Activated naive CD8-positive, alpha-beta T cell treated with anti-CD3 and anti-CD28 coated beads, Interleukin-2, amount 50 U/mL, for 24 hours (primary cell): Measurements from ENCODE around the gene ITGA11.
A peak's percentile ranks its signal among the peaks of the same experiment; 100 is the strongest.

Experiments used
- ATAC-seq: fragments of 150-1000 bp; cut with Tn5 transposase; one replicate; pipeline ENCODE4 v1.10.0; 2021
- DNase-seq: peaks from one replicate; pipeline ENCODE4 v3.0.0; 2021
- H3K27ac Mint-ChIP-seq: one replicate; pipeline ENCODE4 v1.8.0; 2021; ENCODE audit warnings: mild to moderate bottlenecking, mixed read lengths
- H3K27me3 Mint-ChIP-seq: one replicate; pipeline ENCODE4 v1.8.0; 2021; ENCODE audit warnings: mixed read lengths
- H3K36me3 Mint-ChIP-seq: one replicate; pipeline ENCODE4 v1.8.0; 2021; ENCODE audit warnings: low read depth, mixed read lengths
- H3K4me1 Mint-ChIP-seq: one replicate; pipeline ENCODE4 v1.8.0; 2021; ENCODE audit warnings: mixed read lengths
- H3K4me3 Mint-ChIP-seq: one replicate; pipeline ENCODE4 v1.8.0; 2021; ENCODE audit warnings: mild to moderate bottlenecking, moderate library complexity, mixed read lengths
- H3K9me3 Mint-ChIP-seq: one replicate; pipeline ENCODE4 v1.8.0; 2021; ENCODE audit warnings: mixed read lengths

The ITGA11 gene, protein sequence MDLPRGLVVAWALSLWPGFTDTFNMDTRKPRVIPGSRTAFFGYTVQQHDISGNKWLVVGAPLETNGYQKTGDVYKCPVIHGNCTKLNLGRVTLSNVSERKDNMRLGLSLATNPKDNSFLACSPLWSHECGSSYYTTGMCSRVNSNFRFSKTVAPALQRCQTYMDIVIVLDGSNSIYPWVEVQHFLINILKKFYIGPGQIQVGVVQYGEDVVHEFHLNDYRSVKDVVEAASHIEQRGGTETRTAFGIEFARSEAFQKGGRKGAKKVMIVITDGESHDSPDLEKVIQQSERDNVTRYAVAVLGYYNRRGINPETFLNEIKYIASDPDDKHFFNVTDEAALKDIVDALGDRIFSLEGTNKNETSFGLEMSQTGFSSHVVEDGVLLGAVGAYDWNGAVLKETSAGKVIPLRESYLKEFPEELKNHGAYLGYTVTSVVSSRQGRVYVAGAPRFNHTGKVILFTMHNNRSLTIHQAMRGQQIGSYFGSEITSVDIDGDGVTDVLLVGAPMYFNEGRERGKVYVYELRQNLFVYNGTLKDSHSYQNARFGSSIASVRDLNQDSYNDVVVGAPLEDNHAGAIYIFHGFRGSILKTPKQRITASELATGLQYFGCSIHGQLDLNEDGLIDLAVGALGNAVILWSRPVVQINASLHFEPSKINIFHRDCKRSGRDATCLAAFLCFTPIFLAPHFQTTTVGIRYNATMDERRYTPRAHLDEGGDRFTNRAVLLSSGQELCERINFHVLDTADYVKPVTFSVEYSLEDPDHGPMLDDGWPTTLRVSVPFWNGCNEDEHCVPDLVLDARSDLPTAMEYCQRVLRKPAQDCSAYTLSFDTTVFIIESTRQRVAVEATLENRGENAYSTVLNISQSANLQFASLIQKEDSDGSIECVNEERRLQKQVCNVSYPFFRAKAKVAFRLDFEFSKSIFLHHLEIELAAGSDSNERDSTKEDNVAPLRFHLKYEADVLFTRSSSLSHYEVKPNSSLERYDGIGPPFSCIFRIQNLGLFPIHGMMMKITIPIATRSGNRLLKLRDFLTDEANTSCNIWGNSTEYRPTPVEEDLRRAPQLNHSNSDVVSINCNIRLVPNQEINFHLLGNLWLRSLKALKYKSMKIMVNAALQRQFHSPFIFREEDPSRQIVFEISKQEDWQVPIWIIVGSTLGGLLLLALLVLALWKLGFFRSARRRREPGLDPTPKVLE

DNA sequence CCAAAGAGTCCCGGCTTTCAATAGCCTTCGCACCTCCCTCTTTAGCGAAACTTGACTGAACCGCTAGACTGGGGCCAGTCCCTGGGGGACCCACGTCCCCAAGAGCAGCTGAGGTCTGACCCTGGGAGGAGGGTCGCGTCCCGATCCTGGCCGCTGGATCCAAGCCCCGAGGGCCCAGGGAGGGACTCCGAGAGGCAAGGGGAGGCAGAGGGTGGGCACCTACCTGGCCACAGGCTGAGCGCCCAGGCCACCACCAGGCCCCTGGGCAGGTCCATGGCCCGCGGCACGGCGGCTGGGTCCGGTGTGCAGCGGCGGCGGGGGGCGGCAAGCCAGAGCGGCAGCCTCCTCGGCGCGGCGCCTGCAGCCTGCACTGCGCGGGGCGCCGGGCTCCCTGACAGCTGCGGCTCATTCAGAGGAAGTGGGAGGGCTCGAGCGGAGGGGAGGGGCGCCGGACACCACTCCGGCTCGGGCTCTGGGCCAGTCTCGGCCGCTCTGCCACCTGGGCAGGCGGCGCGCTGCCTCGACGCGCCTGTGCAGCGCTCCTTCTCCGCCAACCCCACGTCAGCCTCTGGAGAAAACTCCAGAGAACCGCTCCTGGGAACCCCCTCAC lies at the start of gene ITGA11:
ITGA11 (minus strand) TSS at position 372 of the 610 bp plus-strand sequence; CDS start at position 275, 97 bp downstream.
- ATAC-seq (peak; percentile 13), DNase-seq (no peak)
- Mint-ChIP-seq H3K27me3 (peaks cover 43% of the 10 kb centered on the region), H3K27ac (no peak within 1 kb of the TSS), H3K9me3 (no peaks in the 10 kb centered on the region), H3K36me3 (no peaks in the 10 kb centered on the region), H3K4me1 (peaks cover 3% of the 10 kb centered on the region), H3K4me3 (no peak within 1 kb of the TSS)

DNA sequence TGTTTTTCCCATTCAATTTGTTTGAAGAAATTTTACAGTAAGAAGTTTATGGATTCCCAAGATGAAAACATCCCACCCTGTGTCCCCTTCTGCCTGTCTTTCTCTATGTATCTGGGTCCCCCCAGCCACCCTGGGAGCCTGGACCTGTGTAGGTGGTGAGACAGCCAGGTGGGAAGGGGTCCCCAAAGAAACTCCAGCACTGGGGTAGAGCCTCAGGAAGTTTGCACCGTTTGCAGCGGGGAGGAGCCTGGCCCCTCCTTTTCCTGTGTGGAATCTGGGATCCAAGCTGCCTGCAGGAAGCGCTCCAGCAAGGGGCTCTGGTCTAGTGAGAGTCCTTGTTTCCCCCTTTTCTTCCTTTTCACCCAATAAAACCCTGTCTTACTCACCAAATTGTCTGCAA lies 49.4 kb upstream of the ITGA11 start:
- DNase-seq = no peak
- Mint-ChIP-seq H3K27me3 (peaks cover 12% of the 10 kb centered on the region), H3K36me3 (no peaks in the 10 kb centered on the region), H3K27ac (no peak overlapping the region), H3K4me1 (no peaks in the 10 kb centered on the region), H3K4me3 (no peak overlapping the region), H3K9me3 (no peaks in the 10 kb centered on the region)
- ATAC-seq = no peak

DNA sequence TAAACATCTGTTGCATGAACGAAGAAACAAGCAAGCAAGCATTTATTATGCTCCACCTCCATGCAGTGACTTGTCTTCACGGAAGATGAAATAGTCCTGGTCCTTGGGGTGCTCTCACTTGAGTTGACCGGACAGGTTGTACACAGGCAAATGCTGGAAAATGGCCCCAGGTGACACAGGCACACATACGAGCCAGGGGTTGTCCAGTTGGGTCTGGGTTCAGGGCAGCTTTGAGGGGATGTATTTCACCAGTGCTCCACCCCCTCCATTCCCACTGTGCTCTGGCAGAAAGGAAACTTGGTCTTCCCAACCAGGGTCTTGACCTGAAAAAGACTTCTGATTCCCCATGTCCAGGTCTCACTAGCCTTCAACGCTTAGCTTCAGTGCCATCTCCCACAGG lies 48.3 kb upstream of the ITGA11 start:
- Mint-ChIP-seq H3K36me3 (no peaks in the 10 kb centered on the region), H3K9me3 (no peaks in the 10 kb centered on the region), H3K27ac (no peak overlapping the region), H3K4me1 (no peaks in the 10 kb centered on the region), H3K4me3 (no peak overlapping the region), H3K27me3 (peaks cover 14% of the 10 kb centered on the region)
- ATAC-seq (no peak), DNase-seq (no peak)

DNA sequence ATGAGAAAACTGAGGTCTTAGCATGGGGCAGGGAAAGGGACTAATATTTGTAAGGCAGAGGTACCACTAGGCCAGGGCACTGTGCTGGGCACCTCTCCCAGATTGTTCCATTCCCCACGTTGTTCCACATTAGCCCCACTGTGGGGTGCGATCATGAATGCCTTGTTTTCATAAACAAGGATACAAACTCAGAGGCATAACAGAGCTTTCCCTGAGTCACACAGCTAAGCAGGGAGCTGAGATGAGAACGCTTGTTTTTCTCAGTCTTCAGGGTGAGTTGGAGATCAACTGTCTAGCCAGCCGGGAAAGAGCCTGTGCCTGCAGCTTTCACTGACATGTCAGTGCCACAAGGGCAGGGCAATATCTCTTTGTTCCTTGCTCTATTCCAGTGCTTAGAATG lies 47.9 kb upstream of the ITGA11 start:
- Mint-ChIP-seq H3K27ac (no peak overlapping the region), H3K4me3 (no peak overlapping the region), H3K9me3 (no peaks in the 10 kb centered on the region)

DNA sequence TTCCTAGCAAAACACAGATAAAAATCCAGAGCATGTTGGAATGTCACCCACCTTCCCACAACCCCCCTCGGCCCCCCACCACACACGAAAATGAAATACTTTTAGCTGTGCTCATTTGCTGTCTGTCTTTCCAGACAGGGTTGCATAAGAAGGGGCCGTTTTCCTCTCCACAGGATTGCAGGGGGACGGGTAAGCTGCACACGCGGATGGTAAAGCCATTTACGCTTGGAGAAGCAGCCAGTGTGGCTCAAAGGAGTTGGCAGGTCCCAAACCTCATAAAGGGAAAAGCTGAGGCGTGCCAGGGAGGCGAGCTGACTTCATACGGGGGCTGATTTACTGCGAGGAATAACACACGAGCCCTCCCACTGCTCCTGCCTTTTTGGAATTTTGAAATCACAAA lies 47.4 kb upstream of the ITGA11 start:
- Mint-ChIP-seq H3K27me3 (peaks cover 17% of the 10 kb centered on the region), H3K27ac (no peak overlapping the region), H3K4me3 (no peak overlapping the region), H3K4me1 (no peaks in the 10 kb centered on the region), H3K9me3 (no peaks in the 10 kb centered on the region), H3K36me3 (no peaks in the 10 kb centered on the region)
- DNase-seq = no peak
- no peak for ATAC-seq

More for the DNA sequence above, 47.9 kb upstream of the ITGA11 start:
- peaks cover 14% of the 10 kb centered on the region for H3K27me3 Mint-ChIP-seq
- H3K4me1 Mint-ChIP-seq = no peaks in the 10 kb centered on the region
- ATAC-seq = no peak
- DNase-seq = no peak
- H3K36me3 Mint-ChIP-seq = no peaks in the 10 kb centered on the region

DNA sequence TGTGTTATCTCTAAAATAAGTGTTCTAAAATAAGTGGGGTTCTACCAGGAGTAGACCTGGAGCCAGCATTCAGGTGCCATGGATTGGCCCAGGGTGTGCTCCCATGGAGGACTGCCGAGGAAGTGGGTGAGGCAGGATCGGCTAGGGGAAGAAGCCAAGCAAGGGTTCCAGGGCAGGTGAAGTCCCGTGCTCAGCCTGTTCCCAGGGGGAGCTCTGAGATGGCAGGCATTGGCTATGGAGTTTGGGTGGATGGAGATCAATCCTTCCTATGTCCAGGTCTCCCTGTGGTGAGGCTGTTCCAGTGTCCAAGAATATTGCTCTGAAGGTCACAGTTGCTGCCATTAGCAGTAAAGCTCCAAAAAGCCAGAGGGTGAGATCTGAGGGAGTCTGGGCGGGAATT lies 46.9 kb upstream of the ITGA11 start:
- Mint-ChIP-seq H3K27ac (no peak overlapping the region), H3K9me3 (no peaks in the 10 kb centered on the region), H3K4me1 (no peaks in the 10 kb centered on the region), H3K27me3 (peaks cover 17% of the 10 kb centered on the region), H3K36me3 (no peaks in the 10 kb centered on the region), H3K4me3 (no peak overlapping the region)
- ATAC-seq (no peak), DNase-seq (no peak)

DNA sequence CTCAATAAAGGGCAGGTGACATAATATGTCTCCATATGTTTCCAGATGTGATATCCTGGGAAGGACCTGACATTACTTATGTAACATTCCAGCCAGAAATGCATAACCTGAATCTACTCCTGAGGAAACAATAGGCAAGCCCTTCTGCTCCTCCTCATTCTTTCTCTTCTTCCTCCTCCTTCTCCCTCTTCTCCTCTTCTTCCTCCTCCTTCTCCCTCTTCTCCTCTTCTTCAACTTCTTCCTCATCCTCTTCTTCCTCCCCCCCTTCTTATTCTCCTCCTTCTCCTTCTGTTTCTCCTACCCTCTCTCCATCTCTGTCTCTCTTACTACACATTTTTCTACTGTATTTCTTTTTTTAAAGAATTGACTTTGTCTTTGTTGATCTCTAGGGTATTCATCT lies 43.5 kb upstream of the ITGA11 start:
- no peak for ATAC-seq
- Mint-ChIP-seq H3K4me3 (no peak overlapping the region), H3K27ac (no peak overlapping the region), H3K4me1 (no peaks in the 10 kb centered on the region), H3K27me3 (peaks cover 11% of the 10 kb centered on the region), H3K9me3 (no peaks in the 10 kb centered on the region), H3K36me3 (no peaks in the 10 kb centered on the region)
- DNase-seq = no peak

DNA sequence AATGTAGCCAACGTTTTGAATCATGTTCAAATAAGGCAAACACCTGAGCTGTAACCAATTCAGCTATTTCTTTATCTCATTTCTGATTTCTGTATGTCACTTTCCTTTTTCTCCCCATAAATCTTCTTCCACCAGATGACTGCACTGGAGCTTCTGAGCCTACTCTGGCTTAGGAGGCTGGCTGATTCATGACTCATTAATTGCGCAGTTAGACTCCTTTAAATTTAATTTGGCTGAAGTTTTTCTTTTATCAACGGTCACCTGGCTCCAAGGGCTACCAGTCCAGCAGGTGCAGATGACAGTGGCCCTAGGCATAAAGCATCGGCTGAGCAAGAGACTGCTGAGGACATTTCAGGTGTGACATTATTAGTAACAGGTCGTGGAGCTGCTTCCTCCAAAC lies 39.6 kb upstream of the ITGA11 start:
- Mint-ChIP-seq H3K9me3 (no peaks in the 10 kb centered on the region), H3K36me3 (no peaks in the 10 kb centered on the region), H3K27me3 (peaks cover 13% of the 10 kb centered on the region), H3K27ac (no peak overlapping the region), H3K4me1 (no peaks in the 10 kb centered on the region), H3K4me3 (no peak overlapping the region)
- DNase-seq (no peak), ATAC-seq (no peak)

DNA sequence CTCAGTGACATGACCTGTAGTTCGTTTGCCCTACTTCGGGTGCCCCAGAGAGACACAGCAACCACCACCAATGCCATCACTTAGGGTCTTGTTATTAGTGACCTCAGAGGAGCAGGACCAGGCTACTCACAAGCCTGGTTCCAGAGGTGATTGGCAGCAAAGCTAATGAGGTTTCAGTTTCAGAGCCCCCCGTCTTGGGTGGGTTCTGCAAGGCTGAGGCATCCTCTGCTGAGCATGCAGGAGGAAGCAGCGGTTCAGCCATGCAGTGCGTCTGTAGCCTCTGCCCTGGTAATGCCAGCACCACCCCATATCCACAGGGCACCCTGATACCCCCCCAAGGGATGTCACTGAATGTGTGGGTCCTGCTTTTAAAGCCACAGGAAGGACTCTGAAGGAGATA lies 39.0 kb upstream of the ITGA11 start:
- Mint-ChIP-seq H3K4me1 (no peaks in the 10 kb centered on the region), H3K36me3 (no peaks in the 10 kb centered on the region), H3K27me3 (peaks cover 13% of the 10 kb centered on the region), H3K27ac (no peak overlapping the region), H3K9me3 (no peaks in the 10 kb centered on the region), H3K4me3 (no peak overlapping the region)
- ATAC-seq = no peak
- DNase-seq = no peak

DNA sequence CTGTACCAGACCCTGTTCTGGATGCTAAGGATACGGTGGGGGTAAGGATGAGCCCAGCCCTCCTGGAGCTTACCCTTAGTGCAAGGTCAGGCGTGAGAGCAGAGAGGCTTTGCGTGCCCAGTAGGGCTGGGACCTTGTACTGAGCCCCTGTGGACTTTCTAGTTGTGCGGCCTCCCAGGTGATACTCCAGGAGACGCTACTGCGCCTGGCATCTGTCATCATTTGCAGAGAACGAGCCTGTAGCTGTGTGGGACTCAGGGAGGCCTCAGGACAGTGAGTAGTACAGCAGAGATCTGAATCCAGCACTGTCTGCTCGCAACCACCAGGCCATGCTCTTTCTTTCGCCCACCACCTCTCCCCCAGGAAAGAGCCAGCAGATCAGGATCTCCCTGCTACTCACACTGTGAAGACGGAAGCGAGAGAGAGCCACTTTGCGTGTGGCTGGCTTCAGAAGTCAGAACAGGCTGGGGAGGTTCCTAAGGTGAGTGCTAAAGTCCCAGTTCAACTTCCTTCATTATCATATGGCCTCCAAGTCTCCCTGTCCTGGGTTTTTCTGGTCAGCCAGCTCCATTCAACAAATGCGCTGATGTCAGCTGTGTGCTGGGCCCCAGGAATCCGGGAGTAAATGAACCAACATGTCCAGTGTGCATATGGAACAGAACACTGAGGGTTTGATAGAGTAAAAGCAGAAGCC lies 38.2 kb upstream of the ITGA11 start:
- no peak for ATAC-seq
- H3K4me1 Mint-ChIP-seq = no peaks in the 10 kb centered on the region

DNA sequence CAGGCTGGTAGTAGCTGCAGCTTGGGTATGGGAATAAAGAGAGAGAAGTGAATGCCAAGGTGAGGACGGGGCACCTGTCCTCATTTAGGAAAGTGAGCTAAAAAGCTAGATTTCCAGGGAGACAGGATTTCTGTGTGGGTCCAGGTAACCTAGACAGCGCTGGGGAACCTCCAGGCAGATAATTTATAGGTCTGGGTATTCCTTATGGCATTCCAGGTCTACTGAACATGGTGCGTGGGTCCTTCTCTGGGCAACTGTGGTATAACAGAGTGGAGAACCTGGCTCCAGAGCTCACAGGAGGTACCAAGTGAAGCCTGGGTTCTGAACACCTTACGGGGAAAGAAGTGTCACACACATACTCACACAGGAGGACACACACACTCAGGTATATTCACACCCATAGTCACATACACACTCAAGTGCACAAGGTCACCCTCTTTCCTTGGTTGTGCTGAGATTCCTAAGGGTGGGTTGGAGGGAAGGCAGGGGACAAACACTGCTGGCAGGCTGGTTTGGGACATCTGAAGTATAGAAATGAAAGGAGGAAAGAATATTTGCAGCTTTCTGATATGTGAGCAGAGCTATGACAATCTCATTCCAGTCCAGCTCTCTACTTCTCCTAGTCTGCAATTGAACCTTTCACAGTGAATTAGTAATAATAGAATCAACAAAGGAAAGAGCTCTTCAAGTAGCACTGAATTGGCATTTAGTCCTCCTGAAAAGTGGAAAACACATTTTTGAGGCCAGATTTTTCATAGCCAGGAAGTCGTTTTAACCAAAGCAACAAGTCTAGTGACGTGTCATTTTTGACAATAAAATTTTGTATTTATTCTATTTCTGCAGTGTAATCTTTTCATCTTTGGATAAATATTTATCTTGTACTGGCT lies 37.4 kb upstream of the ITGA11 start:
- peaks cover 5% of the 10 kb centered on the region for H3K27me3 Mint-ChIP-seq
- H3K27ac Mint-ChIP-seq = no peak overlapping the region
- H3K4me1 Mint-ChIP-seq = no peaks in the 10 kb centered on the region
- no peaks in the 10 kb centered on the region for H3K9me3 Mint-ChIP-seq
- no peaks in the 10 kb centered on the region for H3K36me3 Mint-ChIP-seq
- no peak for ATAC-seq
- no peak overlapping the region for H3K4me3 Mint-ChIP-seq
- no peak for DNase-seq

More for the DNA sequence above, 38.2 kb upstream of the ITGA11 start:
- H3K27ac Mint-ChIP-seq = no peak overlapping the region
- no peak overlapping the region for H3K4me3 Mint-ChIP-seq
- H3K36me3 Mint-ChIP-seq = no peaks in the 10 kb centered on the region
- peaks cover 9% of the 10 kb centered on the region for H3K27me3 Mint-ChIP-seq
- H3K9me3 Mint-ChIP-seq = no peaks in the 10 kb centered on the region
- DNase-seq = no peak

DNA sequence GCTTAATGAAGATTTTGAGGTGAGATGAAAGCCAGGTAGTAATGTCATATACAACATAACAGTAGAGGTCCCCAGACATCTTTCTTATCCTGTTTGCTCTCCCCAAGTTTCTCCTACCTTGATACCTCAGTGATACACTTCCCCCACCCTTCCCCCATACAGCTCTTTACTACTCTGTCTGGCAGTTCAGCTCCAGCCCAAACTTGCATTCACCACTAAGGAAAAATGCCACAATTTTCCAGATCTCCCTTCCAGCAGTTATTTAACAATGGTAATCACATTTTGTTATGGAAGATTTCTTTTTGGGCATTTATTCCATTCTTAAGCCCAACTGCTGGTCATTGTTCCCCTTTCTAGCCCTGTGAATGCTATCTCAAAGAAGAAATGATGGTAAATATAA lies 34.9 kb upstream of the ITGA11 start:
- no peaks in the 10 kb centered on the region for H3K9me3 Mint-ChIP-seq

DNA sequence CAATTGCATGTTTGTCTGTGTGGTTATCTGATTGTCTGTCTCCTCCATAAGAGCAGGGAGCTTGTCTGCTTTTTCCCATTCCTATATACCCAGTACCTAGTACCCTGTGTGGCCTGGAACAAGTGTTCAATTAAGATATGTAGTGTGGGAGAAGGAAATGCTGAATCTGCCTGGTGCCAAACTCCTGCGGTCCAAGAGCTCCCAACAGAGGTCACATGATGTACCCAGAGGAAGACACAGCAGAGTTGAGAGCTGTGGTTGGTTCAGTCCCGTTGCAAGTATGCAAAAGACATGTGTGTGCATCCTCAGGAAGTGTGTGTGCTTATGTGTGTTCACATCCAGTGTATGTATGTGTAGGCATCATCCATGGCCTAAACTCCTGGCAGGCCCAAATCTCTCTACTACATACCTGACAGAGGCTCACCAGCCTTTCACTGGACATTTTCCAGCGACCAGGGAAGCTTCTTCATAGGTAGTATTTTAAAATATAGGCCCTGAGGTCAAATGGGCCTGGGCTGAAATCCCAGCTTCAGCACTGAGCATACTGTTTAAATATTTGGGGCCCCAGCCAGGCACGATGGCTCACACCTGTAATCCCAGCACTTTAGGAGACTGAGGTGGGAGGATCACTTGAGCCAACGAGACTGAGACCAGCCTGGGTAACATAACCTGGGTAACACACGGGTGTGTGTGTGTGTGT lies 34.0 kb upstream of the ITGA11 start:
- no peaks in the 10 kb centered on the region for H3K9me3 Mint-ChIP-seq
- peaks cover 2% of the 10 kb centered on the region for H3K27me3 Mint-ChIP-seq
- no peak overlapping the region for H3K4me3 Mint-ChIP-seq
- H3K27ac Mint-ChIP-seq = no peak overlapping the region
- H3K4me1 Mint-ChIP-seq = no peaks in the 10 kb centered on the region
- DNase-seq = no peak
- no peaks in the 10 kb centered on the region for H3K36me3 Mint-ChIP-seq
- ATAC-seq = no peak

More for the DNA sequence above, 34.9 kb upstream of the ITGA11 start:
- Mint-ChIP-seq H3K27ac (no peak overlapping the region), H3K4me1 (no peaks in the 10 kb centered on the region), H3K4me3 (no peak overlapping the region), H3K36me3 (no peaks in the 10 kb centered on the region), H3K27me3 (peaks cover 2% of the 10 kb centered on the region)
- no peak for ATAC-seq
- no peak for DNase-seq
